HG02884 (cell line): ENCODE data around the gene PI4KA.

Experiments
- ATAC-seq: cut with Tn5 transposase; IDR thresholded peaks from one replicate; pipeline ENCODE4 v1.9.1; 2021; ENCODE audit warnings: mild to moderate bottlenecking, moderate library complexity; ENCODE audit not compliant: unreplicated experiment

The PI4KA gene

DNA sequence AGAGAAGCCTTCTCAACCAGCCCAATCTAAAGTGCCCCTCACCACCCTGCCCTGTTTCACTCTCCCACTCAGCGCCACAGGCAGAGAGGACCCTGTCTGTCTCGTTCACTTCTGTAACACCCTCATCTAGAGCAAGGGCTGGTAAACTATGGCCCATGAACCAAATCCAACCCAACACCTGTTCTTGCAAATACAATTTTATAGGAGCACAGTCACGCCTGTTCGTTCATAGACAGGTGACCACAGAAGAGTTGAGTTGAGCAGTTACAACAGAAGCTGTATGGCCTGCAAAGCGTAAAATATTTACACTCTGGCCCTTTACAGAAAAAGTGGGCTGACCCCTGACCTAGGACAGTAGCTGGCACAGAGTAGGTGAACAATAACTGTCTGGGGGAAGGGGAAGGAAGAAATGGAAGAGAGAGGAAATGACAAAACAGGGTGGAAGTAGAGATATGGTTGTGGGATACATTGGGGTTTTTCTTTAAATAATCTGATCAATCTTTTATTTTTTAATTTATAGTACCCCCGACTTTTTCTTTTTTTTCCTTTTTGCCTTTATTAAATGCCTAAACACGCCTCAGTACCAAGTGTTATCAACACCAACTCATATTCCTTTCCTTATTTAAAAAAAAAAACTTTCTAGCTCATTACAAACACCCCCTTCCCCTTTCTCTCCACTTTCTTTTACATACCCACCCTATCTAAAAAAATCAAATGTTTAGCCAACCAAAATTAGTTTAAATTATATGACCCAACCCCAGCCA is 63.8 kb downstream of the PI4KA start:
- ATAC-seq, result no peak

DNA sequence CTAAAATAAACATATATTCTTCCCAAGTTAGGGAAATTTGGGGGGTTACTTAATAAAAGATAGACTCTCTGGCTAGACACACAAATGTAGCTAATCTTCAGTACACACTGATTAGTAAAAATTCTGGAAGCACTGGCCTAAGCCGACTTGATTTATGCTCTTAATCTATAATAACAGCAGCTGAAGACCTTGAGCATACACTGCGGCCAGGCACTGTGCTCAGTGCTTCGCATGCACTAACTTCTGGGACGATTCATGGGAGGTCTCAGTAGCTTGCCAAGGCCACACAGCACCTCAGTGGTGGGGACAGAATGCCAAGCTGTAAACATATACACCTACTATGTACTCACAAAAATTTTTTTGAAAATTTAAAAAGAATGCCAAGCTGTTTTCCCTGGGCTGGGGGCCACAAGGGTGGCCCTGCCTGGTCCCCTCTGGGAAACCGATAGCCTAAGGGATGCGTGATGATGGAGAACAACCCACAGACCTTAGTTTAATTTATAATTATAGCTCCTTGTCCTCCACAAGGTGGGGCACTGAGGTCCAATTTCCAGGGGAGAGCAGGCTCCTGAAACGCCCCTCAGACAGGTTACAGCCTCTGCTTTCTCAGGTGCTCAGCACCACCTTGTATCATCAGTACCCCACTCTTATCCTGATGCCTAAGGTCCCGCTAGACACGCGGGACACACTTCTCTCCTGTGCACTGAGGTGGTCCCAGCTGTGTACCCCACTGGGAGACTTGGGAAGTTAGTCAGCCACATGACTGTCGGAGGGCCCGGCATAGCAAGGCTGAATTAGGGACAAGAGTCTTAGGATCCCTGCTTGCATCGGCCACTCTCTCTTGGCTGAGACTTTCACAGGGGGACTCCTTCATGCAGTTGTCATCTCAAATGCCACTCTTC is 64.6 kb downstream of the PI4KA start:
- ATAC-seq, result no peak

DNA sequence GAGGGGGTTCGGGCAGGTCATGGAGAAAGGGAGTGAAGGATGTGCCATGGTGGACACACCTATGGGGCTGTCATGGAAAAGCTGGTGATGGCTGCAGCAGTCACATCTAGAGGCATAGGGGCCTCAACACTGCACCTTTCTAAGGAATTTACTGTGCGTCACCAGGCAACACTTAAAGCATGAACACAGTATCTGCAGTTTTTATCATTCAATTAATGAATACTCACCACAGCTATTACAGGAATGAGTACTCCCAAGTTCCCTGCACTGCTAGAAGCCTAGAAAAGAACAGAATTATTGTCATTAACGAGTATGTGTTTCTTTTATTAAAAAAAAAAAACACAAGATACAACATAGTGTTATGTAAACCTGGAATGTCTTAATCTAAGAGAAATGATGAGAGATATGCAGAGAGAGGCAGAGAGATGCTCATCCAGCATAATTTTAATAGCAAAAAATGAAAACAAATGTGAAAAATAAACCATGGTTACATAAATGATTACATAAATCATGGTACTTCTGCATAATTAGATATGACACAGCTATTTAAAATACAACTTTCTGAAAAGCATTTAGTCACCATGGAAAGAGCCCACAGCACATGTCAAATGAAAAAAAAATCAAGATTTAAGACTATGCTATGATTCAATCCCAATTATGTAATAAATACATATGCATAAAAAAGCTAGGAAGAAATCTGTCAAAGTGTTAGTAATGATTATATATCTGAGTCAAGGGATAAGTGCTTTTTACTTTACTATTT is 65.5 kb downstream of the PI4KA start:
- no peak for ATAC-seq

DNA sequence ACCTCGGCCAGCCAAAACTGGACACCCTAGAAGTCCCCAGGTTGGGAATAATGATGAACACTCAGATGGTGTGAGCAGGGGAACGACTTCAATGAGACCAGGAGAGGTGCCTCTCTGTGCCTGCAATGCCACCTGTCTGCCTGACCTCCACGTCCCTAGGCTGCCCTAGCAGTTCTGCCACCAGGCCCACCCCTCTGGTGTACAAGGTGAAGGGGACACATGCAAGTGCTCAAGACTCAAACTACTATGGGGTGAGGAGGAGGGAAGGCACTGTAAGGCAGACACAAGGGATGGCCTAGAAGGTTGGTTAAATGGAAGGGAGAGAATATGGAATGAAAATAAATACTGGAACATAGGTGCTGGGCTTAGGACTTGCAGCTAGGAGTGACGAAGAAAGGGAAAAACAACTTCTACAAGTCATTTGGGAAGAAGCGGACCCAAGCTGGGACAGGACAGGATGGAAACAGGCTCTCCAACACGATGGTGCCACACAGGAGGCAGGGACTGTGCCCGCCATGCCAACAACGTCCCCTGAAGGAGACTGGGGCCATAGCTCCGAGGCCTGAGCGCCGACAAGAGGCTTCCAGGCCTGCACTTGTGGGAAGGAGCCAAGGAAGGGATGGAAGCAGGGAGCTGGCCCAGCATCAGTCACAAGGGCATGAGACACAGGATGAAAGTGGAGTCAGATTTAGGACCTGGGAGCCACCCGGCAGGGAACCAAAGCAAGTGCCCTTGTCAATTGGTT is 66.2 kb downstream of the PI4KA start:
- no peak for ATAC-seq

DNA sequence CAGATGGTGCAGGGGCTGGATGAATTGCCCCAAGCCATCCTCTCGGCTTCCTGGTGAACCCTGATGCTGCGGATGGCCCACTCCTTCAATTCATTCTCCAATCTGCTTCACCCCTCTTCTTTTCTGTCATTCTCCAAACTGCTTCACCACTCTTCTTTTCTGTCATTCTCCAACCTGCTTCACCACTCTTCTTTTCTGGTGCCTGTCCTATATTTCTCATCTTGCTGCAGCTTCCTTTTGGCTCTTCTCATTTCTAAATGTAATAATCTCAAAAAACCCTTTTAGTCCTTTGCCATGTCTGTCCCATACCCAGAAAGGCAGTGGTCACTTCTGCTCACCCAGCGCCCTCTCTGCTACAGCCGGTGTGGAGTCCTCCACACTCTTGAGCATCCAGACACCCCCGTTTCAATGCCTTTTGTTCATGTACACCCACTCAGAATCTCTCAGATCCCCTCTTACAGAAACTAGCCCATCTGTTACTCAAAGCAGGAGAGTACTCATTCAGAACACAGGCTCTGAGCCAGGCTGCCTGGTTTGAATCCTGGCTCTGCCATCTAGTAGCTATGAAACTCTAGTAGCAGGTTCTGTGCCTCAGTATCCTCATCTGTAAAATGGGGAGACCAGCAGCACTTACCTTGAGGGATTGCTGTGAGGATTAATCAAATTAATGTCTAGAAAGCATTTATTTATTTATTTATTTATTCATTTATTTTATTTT is 69.8 kb downstream of the PI4KA start:
- no peak for ATAC-seq

DNA sequence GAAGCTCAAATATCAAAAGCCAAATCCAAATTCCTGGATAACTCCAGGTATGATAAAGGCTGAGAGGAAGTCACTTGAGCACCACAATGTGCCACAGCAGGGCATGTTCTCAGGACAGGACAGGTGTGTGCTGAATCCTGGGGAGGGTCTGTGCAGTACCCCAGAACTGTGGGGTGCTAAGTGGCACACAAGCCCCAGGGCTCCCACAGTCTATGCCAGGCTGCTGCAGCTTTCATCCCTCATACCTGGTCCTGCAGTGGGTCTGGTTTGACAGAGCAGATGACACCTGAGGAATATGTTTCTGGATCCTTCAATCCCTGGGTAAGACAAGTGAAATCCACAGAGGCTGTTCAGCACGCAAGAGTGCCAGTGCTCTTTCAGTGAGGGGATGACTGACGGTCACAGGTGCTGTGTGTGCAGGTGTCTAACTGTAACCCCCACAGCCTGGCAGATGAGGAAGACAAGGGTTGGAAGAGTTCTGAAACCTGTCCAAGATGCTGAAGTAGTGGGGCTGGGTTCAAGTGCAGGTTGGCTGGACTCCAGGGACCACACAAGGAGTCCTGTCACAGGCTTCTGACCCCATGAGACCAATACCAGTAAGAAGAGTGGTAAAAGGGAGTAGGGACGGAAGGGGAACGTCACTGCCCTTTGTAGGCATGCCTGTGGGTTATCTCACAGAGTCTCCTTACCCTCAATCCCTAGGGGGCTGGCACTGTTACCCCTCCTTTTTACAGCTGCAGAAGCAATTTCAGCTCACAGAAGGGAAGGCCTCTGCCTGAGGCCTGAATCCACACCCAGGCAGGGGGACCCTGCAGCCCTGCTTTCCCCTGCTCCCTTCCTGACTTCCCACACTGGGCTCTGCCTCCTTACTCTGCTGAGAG is 70.6 kb downstream of the PI4KA start:
- no peak for ATAC-seq

DNA sequence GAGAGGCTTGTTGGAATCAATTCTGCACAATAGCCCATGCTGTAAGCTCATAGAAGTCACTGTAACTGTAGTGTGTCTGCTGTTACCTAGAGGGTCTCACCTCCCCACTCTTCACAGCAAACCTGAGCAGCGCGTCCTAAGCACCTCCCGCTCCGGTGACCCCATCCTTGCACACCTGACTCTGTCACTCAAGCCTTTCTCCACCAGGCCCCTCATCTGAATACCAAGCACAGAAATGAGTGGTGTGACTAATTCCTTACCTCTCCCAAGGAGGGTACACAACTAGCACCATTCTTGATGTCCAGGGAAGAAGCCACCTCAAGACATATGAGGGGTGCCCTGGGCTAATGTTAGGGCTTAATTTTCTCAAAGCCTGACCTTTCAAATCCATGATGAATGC is 71.4 kb downstream of the PI4KA start:
- ATAC-seq, result no peak

DNA sequence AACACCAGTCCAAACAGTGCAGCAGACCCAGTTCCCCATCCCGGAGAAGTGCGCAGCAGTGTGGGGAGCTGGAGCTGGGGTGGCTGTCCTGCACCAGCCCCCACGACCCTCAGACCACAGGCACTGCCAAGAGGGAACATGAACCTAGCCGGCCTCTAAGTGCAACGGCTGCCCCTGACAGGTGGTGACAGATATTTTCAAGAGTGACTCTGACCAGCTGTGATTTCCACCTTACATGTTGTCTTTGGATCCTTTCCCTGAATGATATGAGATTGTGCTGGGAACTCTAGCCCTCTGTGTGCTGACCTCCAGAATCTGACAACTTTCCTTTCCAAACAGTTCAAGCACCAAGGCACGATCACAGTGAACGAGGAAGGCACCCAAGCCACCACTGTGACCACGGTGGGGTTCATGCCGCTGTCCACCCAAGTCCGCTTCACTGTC is 72.1 kb downstream of the PI4KA start:
- ATAC-seq, result no peak

DNA sequence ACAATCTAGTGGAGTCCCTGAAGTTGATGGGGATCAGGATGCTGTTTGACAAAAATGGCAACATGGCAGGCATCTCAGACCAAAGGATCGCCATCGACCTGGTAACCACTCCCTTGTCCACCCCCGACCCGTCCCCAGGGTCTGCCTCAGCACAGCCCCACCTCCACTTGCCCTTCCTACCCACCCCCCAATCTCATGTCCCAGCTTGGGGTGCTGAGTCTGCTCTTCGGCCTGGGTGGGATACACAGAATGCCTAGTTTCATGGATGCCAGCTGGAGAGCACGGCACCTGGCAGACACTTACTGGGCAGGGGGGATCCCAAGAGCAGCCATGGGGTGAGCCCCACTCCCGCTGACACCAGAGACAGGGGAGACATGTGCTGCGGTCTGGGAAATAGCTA is 72.6 kb downstream of the PI4KA start:
- no peak for ATAC-seq

DNA sequence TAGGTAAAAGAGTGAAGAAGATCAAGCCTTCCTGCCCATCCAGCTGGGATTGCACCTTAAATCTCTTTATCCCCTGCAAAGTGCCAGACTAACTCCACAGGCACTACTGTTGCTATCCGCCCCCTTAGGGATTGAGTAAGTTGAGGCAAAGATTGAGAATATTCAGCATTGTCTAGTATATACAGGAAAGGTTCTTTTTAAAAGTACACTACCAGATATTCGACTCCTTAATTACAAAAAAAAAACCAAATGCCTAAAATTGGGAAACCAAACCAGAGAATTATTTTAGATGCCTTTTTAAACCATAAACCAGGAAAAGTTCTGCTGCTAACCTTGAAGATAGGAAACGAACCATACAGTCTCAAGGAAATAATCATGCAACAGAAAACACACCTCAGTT is 73.2 kb downstream of the PI4KA start:
- no peak for ATAC-seq

DNA sequence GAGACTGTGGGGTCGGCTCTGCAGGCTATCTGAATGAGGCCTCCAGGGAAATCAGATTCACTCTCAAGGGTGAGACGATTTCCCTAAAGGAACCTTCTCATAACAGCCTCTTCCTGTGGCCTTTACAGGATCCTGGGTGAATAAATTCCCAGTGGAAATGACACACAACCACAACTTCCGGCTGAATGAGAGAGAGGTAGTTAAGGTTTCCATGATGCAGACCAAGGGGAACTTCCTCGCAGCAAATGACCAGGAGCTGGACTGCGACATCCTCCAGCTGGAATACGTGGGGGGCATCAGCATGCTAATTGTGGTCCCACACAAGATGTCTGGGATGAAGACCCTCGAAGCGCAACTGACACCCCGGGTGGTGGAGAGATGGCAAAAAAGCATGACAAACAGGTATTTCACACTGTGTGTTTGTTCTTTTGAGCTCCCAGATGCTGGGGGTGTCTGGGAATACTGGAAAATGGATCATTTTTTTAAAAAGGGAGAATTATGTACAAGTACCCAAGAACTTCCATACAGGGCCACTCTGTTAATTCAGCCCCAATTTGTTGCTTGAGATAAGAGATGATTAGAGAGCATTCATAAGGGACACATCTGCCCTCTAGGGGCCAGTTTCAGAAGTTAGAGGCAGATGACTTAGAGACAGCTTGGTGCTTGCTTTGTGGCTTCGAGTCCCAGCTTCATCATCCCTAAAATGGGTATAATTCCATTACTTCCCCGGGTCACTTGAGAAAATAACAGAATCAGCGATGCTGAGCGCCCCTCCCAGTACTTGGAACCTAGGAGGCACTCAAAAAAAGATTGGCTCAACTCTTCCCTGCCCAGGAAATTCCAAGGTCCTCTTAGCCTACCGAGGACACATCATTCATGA is 74.5 kb downstream of the PI4KA start:
- no peak for ATAC-seq

DNA sequence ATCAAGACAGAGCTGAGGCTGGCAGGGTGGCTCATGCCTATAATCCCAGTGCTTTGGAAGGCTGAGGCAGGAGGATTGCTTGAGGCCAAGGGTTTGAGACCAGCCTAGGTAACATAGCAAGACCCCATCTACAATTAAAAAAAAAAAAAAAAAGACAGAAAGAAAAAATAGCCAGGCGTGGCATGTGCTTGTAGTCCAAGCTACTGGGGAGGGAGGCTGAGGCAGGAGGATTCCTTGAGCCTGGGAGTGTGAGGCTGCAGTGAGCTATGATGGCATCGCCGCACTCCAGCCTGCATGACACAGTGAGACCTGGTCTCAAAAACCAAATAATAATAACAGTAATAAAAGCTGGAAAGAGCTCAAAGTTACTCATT is 75.3 kb downstream of the PI4KA start:
- no peak for ATAC-seq

DNA sequence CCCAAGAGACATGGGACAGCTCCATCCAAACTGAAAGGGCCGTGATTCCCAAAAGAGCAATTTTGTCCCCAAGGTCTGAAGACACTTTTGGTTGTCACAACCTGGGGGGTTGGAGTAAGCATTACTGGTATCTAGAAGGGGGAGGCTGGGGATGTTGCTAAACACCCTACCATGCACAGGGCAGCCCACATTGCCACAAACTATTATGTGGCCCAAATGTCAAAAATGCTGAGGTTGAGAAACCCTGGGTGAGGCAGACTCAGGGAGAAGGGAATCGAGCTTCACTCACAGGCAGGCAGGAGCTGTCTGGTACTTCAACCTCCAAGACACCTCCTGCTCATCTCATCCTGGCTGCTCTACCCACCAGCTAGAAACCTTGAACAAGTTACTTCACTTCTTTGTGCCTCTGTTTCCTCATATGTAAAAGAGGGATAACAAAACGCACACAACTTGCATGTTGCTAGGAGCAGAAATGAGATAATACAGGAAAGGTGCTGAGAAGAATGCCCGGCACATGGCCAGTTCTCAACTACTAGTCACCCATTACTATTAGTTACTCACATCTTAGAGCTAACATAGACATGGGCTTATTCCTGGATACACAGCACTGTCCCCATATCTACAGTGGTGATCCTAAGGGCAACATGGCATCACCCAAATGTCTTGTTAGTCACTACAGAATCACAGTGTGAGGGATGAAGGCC is 75.9 kb downstream of the PI4KA start:
- no peak for ATAC-seq

DNA sequence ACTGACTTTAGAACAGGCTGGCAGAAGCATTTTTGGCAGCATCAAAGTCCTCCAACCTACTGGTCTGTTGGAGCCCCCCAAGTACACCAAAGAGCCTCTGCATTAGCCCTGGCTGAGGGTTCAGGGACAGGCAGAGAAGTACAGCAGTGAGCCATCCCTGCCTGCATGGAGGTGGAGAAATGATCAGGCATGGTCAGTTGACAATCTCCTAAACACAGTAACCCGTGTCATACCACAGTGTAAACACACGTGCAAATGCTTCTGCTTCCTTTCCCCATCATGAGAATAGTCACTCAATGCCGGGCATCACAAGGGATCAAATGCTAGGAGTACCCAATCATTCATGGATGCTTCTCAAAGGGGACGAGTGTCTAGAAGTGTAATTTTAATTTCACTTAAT is 76.5 kb downstream of the PI4KA start:
- no peak for ATAC-seq

DNA sequence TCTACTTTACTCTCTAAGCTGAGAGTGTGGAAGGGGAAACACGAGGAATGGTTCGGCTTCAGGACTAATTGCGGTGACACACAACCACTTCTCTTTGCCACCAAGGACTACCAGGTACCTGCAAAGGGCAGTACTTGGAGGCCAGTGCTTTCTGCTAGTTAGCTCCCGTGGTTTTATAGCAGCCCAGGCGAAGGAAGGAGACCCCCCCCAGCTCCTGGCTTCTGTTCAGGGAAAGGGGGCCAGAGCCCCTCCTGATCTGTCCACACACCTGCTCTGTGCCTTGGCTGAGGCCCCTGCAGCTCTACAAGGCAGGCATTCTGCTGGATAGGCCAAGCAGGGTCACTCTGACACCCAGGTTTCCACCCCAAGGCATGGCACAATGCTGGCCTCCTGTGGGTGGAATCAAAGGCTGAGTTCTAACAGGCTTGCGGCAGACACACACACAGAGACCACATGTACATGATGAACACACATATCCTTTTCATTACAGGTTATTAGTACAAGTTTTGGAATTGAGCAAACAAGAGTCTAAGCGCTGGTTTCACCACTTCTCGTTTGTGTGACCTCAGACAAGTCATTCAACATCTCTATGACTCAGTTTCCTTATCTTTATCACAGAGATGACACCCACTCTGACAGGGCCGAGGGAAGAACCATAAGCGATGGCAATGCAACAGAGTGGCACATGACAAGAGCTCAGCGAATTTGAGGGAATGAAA is 77.2 kb downstream of the PI4KA start:
- ATAC-seq, result no peak

DNA sequence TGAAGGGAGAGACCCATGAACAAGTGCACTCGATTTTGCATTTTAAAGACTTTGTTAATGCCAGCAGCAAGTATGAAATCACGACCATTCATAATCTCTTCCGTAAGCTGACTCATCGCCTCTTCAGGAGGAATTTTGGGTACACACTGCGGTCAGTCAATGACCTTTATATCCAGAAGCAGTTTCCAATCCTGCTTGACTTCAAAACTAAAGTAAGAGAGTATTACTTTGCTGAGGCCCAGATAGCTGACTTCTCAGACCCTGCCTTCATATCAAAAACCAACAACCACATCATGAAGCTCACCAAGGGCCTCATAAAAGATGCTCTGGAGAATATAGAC is 78.8 kb downstream of the PI4KA start:
- ATAC-seq, result no peak
